SK-N-SH treated with all-trans-retinoic acid at 6 μM for 48 hours (cell line): ENCODE data around the gene ANKS1A.

Experiments
- ATAC-seq: fragments of 200-7000 bp; cut with Tn5 transposase; 3 replicates; pipeline ENCODE4 v1.9.1; 2020; ENCODE audit warnings: mild to moderate bottlenecking, moderate library complexity
- ARNTL ChIP-seq: fragments of 450-650 bp; formaldehyde crosslinking; IDR thresholded peaks from 2 replicates; pipeline ENCODE4 v1.5.0; 2020; ENCODE audit warnings: low read depth, mild to moderate bottlenecking, moderate library complexity, borderline replicate concordance
- BACH2 ChIP-seq: fragments of 250-450 bp; sonication (Bioruptor Pico); IDR thresholded peaks from 2 replicates; pipeline ENCODE4 v1.9.0; 2021; ENCODE audit warnings: mild to moderate bottlenecking, borderline replicate concordance
- CSDC2 ChIP-seq: fragments of 250-450 bp; sonication (Bioruptor Pico); IDR thresholded peaks from 2 replicates; pipeline ENCODE4 v1.5.0; 2020; ENCODE audit warnings: mild to moderate bottlenecking, moderate library complexity
- GLIS3 ChIP-seq: fragments of 250-450 bp; sonication (Bioruptor Pico); IDR thresholded peaks from 2 replicates; pipeline ENCODE4 v1.5.0; 2020; ENCODE audit warnings: mild to moderate bottlenecking, moderate library complexity
- ISL1 ChIP-seq: fragments of 250-450 bp; sonication (Bioruptor Pico); IDR thresholded peaks from 2 replicates; pipeline ENCODE4 v2.1.2; 2022; ENCODE audit warnings: mild to moderate bottlenecking, moderate library complexity
- OSR1 ChIP-seq: fragments of 250-450 bp; sonication (Bioruptor Pico); IDR thresholded peaks from 2 replicates; pipeline ENCODE4 v1.8.0; 2022; ENCODE audit warnings: moderate library complexity, mild to moderate bottlenecking, inconsistent platforms
- PATZ1 ChIP-seq: fragments of 250-450 bp; sonication (Bioruptor Pico); IDR thresholded peaks from 2 replicates; pipeline ENCODE4 v1.8.0; 2020; ENCODE audit warnings: mild to moderate bottlenecking, moderate library complexity, borderline replicate concordance
- POU6F1 ChIP-seq: fragments of 250-450 bp; sonication (Bioruptor Pico); IDR thresholded peaks from 2 replicates; pipeline ENCODE4 v1.8.0; 2021; ENCODE audit warnings: low read depth, mild to moderate bottlenecking, moderate library complexity, borderline replicate concordance
- PPARA ChIP-seq: fragments of 250-450 bp; sonication (Bioruptor Pico); IDR thresholded peaks from 2 replicates; pipeline ENCODE4 v1.5.0; 2020; ENCODE audit warnings: mild to moderate bottlenecking, borderline replicate concordance
- SNAI2 ChIP-seq: fragments of 250-450 bp; sonication (Bioruptor Pico); IDR thresholded peaks from 2 replicates; pipeline ENCODE4 v1.5.0; 2020; ENCODE audit warnings: mild to moderate bottlenecking, moderate library complexity
- TOX ChIP-seq: fragments of 250-450 bp; sonication (Bioruptor Pico); IDR thresholded peaks from 2 replicates; pipeline ENCODE4 v1.8.0; 2021; ENCODE audit warnings: mild to moderate bottlenecking, moderate library complexity, borderline replicate concordance
- TSHZ2 ChIP-seq: fragments of 250-450 bp; sonication (Bioruptor Pico); IDR thresholded peaks from 2 replicates; pipeline ENCODE4 v1.5.0; 2020; ENCODE audit warnings: mild to moderate bottlenecking, moderate library complexity
- ZC3H10 ChIP-seq: fragments of 250-450 bp; sonication (Bioruptor Pico); IDR thresholded peaks from 2 replicates; pipeline ENCODE4 v1.5.1; 2021; ENCODE audit warnings: mild to moderate bottlenecking, moderate library complexity
- ZFP3 ChIP-seq: fragments of 250-450 bp; sonication (Bioruptor Pico); IDR thresholded peaks from 2 replicates; pipeline ENCODE4 v1.5.0; 2020; ENCODE audit warnings: mild to moderate bottlenecking, moderate library complexity
- ZFP30 ChIP-seq: fragments of 450-650 bp; formaldehyde crosslinking; IDR thresholded peaks from 2 replicates; pipeline ENCODE4 v1.5.0; 2022; ENCODE audit warnings: mild to moderate bottlenecking, moderate library complexity
- ZNF70 ChIP-seq: fragments of 450-650 bp; formaldehyde crosslinking; IDR thresholded peaks from 2 replicates; pipeline ENCODE4 v1.5.0; 2020; ENCODE audit warnings: mild to moderate bottlenecking, moderate library complexity
- ZNF8 ChIP-seq: fragments of 450-650 bp; formaldehyde crosslinking; IDR thresholded peaks from 2 replicates; pipeline ENCODE4 v1.5.0; 2020; ENCODE audit warnings: mild to moderate bottlenecking, moderate library complexity
- TF ChIP-seq, protein P1 (sequence below): fragments of 250-450 bp; sonication (Bioruptor Pico); IDR thresholded peaks from 2 replicates; pipeline ENCODE4 v1.5.1; 2021; ENCODE audit warnings: mild to moderate bottlenecking, moderate library complexity
- TF ChIP-seq, protein P2 (sequence below): fragments of 250-450 bp; sonication (Bioruptor Pico); IDR thresholded peaks from 2 replicates; pipeline ENCODE4 v1.5.1; 2020; ENCODE audit warnings: low read depth, mild to moderate bottlenecking, moderate library complexity

The ANKS1A gene

GRCh38 chr6:34953061-34954025, 64.3 kb downstream of the ANKS1A start:
- peak; percentile 61 for ATAC-seq
- TF ChIP-seq, protein P1, sequence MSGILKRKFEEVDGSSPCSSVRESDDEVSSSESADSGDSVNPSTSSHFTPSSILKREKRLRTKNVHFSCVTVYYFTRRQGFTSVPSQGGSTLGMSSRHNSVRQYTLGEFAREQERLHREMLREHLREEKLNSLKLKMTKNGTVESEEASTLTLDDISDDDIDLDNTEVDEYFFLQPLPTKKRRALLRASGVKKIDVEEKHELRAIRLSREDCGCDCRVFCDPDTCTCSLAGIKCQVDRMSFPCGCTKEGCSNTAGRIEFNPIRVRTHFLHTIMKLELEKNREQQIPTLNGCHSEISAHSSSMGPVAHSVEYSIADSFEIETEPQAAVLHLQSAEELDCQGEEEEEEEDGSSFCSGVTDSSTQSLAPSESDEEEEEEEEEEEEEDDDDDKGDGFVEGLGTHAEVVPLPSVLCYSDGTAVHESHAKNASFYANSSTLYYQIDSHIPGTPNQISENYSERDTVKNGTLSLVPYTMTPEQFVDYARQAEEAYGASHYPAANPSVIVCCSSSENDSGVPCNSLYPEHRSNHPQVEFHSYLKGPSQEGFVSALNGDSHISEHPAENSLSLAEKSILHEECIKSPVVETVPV (CRISPR knock-in tag) = no peak
- no peak for TF ChIP-seq OSR1 (CRISPR knock-in tag)
- no peak for TF ChIP-seq SNAI2

DNA sequence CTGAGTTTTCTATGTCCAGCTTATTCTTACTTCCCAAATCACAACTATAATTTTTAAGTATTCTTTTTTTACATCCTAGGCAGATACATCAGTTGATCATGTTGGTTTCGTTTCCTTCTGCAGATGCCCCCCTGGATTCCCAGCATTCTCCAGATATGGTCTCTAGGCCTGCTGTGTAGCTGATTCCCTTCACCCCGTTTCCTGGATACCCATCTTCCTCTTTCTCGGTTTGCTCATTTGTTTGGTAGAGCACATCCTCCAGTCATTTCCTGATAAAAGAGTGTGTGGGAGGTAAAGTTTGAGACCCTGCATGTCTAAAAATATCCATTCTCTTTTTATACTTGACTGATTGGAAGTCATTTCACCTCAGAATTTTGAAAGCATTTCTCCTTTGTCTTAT, 66.4 kb downstream of the ANKS1A start:
- no peak for ATAC-seq
- TF ChIP-seq, protein P1 (CRISPR knock-in tag) = no peak
- TF ChIP-seq, protein P2, sequence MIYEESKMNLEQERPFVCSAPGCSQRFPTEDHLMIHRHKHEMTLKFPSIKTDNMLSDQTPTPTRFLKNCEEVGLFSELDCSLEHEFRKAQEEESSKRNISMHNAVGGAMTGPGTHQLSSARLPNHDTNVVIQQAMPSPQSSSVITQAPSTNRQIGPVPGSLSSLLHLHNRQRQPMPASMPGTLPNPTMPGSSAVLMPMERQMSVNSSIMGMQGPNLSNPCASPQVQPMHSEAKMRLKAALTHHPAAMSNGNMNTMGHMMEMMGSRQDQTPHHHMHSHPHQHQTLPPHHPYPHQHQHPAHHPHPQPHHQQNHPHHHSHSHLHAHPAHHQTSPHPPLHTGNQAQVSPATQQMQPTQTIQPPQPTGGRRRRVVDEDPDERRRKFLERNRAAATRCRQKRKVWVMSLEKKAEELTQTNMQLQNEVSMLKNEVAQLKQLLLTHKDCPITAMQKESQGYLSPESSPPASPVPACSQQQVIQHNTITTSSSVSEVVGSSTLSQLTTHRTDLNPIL = no peak
- TF ChIP-seq ZNF8 (no peak), ISL1 (CRISPR knock-in tag) (no peak), PATZ1 (CRISPR knock-in tag) (no peak), ARNTL (CRISPR knock-in tag) (no peak), ZC3H10 (CRISPR knock-in tag) (no peak), GLIS3 (no peak), ZFP3 (CRISPR knock-in tag) (no peak), PPARA (CRISPR knock-in tag) (no peak), TSHZ2 (CRISPR knock-in tag) (no peak), ZFP30 (CRISPR knock-in tag) (no peak), ZNF70 (CRISPR knock-in tag) (no peak), BACH2 (CRISPR knock-in tag) (no peak), TOX (CRISPR knock-in tag) (no peak), OSR1 (CRISPR knock-in tag) (no peak), CSDC2 (CRISPR knock-in tag) (no peak), POU6F1 (no peak)
